ENCODE data around the gene SLC27A4. TPM values are rescaled to one million over a fixed set of nuclear protein-coding genes. Genes with fewer than 3 reads are reported as not detected.

SLC27A4 gene
- total and polyA plus RNA-seq, 10 of the 15 experiments (the other 5 are each of a cell fraction or from before 2014, with no cell fraction given) = 0.13 to 14.0 (median 7.6) TPM

- FAIRE-seq = no peak
- Histone ChIP-seq H3K36me3 (ENCODE audit: control insufficient read depth in 2 of 2, insufficient read depth in 2 of 2, low read length in 1 of 2) (peaks cover 0 to 4% of the 10 kb centered on the region in 2 experiments; a peak in 2 of 4 replicates), H3K4me2 (ENCODE audit: control insufficient read depth, insufficient read depth) (no peak overlapping the region), H3K9ac (ENCODE audit: control insufficient read depth, insufficient read depth, low read length) (no peak overlapping the region), H4K20me1 (ENCODE audit: control insufficient read depth, insufficient read depth) (no peaks in the 10 kb centered on the region), H3K27me3 (replicated peaks in 1 of 2; ENCODE audit: control insufficient read depth in 2 of 2, insufficient read depth in 2 of 2, low read length in 1 of 2) (no peaks in the 10 kb centered on the region), H3K4me1 (ENCODE audit: control insufficient read depth, insufficient read depth, low read length) (no peaks in the 10 kb centered on the region), H3K9me3 (replicated peaks; ENCODE audit: control insufficient read depth, insufficient read depth, low read length) (no peaks in the 10 kb centered on the region), H3K79me2 (ENCODE audit: control insufficient read depth, insufficient read depth, low read length) (no peaks in the 10 kb centered on the region), H3K27ac (ENCODE audit: control insufficient read depth, insufficient read depth) (no peak overlapping the region), H2AFZ (ENCODE audit: control insufficient read depth, low read depth, low read length) (no peak overlapping the region), H3K4me3 (no peak overlapping the region)
- no TSS peak for BruUV-seq (replicated peaks)
- ChIA-PET POLR2A (no interaction called here), SMC1A (ENCODE audit: uncharacterized antibody, unreplicated experiment) (interaction anchor here (0.9 kb wide), 1 partner anchor 17 kb away, joined by 3 read pairs; no protein-coding TSS in a partner anchor), CTCF (interaction anchor here (0.7 to 2.4 kb wide), 3 partner anchors 9 to 50 kb away, joined by 3 to 14 read pairs (median 3); no protein-coding TSS in a partner anchor), RAD21 (ENCODE audit: unreplicated experiment) (no interaction called here)
- DNase-seq (ENCODE audit: low read depth, low spot score) = no peak
- no peak for ATAC-seq
- 87% methylated on average over 27 of the region's 28 CpGs for WGBS (ENCODE audit: insufficient coverage, insufficient replicate concordance, low lambda C conversion rate, missing lambda C conversion rate)
- intact Hi-C loops (cut with micrococcal nuclease; ENCODE audit: unreplicated experiment) (loop anchor here (5.0 kb wide), 1 partner anchor 218 kb away; the partner anchor contains the start of gene PTGES2), in situ Hi-C loops (cut with MboI) (no loop called here)
- TF ChIP-seq USF2 (IDR thresholded peaks at IDR 0.05; ENCODE audit: borderline replicate concordance, low read depth, low read length) = no peak
- no peak for TF ChIP-seq BCLAF1 (IDR thresholded peaks at IDR 0.05)
- no peak for TF ChIP-seq NFYB (IDR thresholded peaks at IDR 0.05; ENCODE audit: insufficient read depth, low read depth, low read length)
- no peak for TF ChIP-seq RFX5 (IDR thresholded peaks at IDR 0.05; ENCODE audit: low read depth, low read length)
- TF ChIP-seq NR2C1 (IDR thresholded peaks at IDR 0.05) = no peak
- no peak for TF ChIP-seq BCL3 (IDR thresholded peaks at IDR 0.05; ENCODE audit: borderline replicate concordance, insufficient read depth, low read depth, low read length, poor library complexity, severe bottlenecking)
- TF ChIP-seq ESRRA (IDR thresholded peaks at IDR 0.05; ENCODE audit: low read length) = no peak
- no peak for TF ChIP-seq MLLT1 (IDR thresholded peaks at IDR 0.05)
- no peak for TF ChIP-seq CTCF (IDR thresholded peaks at IDR 0.05 in 2 of 3, conservative IDR thresholded peaks at IDR 0.05 in 1 of 3; ENCODE audit: control insufficient read depth in 2 of 3, extremely low read depth in 1 of 3, insufficient read depth in 1 of 3, low read depth in 3 of 3, low read length in 3 of 3)
Measured at GRCh38 chr9:128344931-128345605, 4.7 kb downstream of the SLC27A4 start.

Measured in GM12878 (cell line).